CD4-positive, alpha-beta T cell treated with Interleukin-4 for 1 hour (primary cell): ENCODE data around the gene KCNIP3.

Experiments
- DNase-seq, 2 donors: peaks; one replicate each; pipeline ENCODE4 v3.0.0-alpha.2; 2020 to 2022

Gene KCNIP3

DNA sequence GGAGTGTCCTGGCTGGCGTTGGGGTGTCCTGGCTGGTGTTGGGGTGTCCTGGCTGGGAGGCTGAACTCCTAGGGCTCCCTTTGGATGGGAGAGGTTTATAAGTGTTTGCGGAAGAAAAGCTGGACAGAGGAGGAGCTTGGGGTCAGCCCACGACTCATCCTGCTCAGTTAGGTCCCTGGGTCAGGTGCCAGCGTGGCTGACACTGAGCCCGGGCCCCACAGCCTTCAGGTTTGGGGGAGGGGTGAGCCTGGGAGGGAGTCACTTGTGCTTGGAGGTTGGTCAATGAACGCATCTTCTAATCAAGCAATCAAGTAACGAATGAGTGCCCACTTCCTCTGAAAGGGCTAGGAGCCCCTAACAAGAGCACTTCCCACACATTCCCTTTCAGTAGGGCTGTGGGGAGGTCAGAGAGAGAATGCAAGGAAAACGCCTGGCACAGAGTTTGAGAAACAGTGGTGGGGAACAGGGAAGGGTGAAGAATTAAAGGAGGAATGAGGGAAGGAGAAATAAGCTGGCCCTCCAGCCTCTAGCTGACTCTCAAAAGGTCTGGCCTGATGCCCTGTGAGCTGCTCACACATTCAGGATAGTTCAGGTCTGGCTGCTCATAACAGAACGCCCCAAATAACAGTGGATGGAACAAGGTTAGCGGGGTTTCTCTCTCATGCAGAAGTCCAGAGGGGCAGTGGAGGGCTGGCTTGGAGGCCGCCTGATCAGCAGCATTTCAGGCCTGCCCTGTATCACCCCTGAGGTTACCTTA, 670 bp downstream of the KCNIP3 start:
- no peak for DNase-seq

DNA sequence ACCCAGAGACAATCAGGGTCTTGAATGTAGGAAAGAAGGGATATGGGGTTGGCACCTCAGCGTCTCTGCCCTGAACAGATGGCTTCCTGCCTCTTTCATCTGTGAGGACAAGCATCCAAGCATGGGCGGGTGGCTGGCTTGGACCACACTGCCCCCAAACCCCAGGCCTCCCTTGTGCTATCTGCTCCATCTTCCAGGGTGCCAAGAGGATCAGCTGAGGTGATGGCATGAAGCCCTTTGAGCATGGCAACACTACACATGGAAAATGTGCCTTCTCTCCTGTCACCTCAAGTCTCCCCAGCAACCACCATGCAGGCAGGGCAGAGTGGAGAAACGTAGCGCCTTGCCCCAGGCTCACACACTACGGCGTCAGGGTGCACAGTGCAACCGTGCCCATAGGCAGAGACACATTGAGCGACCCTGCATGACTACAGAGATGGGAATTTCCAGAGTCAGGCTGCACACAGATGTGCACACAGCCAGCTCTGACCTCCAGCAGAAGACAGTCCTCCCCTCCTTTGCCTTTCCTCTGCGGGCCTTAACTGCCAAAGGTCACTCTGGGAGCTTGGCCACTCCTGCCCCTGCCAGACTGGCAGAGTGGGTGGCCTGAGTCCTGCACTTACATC, 1.5 kb downstream of the KCNIP3 start:
- DNase-seq = no peak

DNA sequence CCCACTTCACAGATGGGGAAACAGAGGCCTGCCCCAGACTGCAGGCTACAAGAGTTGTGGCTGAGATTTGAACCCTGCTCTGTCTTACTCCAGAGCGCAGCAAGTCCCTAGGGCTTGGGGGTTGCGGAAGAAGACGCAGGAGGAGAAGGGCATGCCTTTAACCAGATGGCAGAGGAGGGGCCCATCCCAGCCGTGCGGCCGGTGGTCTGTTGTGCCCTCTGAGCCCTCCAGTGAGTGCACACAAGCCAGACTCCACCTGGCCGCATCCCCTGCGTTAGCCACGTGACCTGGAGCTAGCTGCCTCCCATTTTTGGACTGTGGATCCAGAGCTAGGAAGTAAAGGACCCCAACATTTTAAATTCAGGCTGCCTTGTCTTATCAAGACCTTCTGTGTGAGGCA, 2.8 kb downstream of the KCNIP3 start:
- DNase-seq = no peak

DNA sequence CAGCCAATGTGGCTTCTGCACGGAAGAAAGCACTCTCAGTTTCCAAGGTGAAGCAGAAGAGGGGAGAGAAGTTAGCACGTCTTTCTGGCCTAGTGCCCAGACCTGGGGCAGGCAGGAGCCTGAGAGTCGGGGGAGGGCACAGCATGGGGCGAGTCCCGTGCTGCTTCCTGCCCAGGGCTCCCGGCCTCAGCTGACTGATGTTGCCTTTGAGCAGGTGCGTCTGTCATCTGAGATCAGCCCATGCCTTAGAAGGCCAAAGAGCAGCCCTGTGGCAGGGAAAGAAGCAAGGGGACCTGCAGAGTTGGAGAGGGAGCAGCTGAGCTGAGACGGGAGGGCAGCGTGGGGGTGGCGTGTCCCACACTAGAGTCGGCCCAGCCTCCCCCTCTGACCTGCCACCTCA, 3.3 kb downstream of the KCNIP3 start:
- no peak for DNase-seq

DNA sequence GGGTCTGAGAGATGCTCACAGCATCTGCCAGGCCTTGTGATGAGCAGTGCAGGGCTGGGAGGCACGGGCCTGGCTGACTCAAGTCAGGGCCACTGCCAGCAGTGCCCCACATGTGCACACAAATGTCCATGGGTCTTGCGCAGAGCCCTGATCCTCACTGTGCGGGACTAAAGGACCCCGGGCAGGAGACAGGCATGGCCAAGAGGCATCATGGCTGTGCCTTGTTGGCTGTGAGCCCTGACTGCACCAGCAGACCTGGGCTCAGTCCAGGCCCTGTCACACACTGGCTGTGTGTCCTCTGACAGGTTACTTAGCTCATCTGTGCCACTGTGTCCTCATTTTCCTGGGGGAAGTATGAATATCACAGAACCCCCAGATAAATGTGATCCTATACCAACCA, 4.0 kb downstream of the KCNIP3 start:
- DNase-seq = no peak

DNA sequence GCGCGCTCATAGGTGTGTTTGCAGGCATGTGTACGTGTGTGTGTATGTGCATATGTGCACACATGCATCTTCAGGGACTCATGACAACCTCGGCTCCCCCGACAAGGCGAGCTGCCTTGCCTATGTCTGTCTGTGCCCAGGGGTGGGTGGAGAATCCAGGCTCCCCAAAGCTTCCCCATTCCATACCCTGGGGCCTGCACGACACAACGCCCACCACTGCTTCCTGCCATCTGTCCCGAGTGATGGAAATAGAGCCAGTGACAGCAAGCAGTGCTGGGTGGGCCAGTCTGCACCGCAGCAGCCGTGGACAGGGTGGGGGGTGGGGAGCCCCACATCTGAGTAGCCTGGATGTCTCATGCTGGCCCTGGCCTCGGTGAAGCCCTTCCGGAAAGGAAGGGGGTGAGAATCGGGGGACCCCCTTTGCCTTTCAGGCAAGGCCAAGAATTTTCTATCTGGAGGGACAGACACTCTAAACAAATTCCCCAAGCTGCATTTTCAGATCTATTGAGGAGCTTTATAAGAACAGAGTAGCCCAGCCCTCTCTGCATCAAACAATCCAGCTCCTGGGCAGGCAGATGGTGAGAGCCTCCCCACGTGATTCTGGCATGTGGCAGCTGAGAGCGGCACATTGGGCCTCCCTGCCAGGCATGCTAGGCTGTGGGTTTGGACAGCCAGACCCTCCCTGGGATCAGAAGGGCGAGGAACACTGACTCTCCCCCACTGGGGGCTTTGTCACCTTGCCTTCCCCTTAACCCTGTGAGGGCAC, 4.9 kb downstream of the KCNIP3 start:
- DNase-seq = no peak

DNA sequence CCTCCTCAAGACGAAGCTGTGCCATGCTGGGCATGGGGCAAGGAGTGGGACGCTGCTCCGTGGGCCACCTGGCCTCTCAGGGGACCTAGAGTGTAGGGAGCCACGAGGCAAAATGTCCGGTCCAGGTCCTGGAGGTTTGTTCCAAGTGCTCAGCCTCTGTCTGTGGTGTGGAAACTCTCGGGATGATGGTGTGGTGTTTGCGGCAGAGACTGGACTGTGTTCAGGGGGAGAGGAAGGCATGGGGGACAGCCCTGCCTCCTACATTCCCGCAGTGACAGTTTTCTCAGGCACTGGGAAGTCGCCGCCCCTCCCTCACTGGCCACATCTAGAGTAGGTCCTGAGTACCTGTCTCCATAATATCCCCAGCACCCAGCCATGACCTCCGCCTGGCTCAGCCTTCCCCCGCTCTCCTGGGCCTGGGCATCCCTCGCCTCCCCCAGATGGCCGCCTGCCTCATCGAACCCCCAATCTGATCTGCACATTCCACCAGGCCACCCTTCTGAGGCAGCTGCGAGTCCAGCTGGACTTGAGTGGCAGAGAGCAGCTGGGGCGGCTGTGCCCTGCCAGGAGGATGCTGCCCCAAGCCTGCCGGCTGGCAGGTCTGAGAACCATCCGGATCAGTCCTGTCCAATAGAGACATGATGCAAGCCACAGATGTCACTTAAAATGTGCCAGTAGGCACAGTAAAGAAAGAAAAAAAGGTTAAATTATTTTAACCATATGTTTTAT, 6.2 kb downstream of the KCNIP3 start:
- DNase-seq = no peak

DNA sequence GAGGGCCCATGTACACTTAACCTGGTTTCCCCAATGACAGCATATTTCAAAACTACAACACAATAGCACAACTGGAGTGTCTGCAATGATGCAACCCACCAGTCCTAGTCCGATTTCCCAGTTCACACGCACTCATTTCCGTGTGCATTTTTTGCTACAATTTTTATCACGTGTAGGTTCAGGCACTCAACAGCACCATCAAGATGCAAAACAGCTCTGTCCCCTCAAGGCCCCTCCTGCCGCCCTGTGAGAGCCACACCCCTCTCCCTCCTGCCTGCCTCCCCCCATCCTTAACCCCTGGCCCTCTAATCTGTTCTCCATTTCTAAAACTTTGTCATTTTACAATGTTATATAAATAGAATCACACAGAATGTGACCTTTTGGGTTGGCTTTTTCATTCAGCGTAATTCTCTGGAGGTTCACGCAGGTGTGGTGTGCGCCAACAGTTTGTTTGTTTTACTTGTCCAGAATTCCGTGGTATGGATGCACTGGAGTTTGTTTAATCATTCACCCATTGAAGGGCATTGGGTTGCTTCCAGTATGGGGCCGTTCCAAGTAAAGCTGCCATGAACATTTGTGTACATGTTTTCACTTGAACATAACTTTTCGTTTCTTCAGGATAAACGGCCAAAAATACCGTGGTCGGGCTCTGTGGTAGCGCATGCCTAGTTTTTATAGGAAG, 8.4 kb downstream of the KCNIP3 start:
- no peak for DNase-seq

DNA sequence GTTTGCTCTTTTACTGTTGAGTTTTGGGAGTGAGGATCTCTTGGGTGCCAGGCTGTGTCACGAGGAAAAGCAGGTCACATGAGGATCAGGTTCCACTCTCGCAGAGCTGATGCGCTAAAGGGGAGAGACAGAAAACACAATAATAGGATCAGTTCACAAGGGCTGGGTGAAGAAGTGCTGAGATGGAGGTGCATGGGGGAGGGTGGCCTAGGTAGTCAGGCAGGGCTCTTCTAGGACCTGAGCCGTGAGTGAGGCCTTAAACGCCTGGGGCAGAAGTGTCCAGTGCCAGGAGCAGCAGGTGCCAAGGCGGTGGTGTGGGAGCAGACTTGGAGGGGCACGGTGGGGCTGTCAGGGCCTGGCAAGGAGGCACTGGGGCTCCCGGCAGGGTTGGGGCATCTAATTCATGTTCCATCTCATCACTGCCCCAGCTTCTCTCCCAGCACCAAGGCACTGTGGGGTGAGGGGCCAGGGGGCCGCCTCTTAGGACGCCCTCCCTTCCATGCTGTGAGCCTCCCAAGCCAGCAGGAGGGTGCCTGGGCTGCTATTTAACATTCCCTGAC, 9.3 kb downstream of the KCNIP3 start:
- DNase-seq = no peak

DNA sequence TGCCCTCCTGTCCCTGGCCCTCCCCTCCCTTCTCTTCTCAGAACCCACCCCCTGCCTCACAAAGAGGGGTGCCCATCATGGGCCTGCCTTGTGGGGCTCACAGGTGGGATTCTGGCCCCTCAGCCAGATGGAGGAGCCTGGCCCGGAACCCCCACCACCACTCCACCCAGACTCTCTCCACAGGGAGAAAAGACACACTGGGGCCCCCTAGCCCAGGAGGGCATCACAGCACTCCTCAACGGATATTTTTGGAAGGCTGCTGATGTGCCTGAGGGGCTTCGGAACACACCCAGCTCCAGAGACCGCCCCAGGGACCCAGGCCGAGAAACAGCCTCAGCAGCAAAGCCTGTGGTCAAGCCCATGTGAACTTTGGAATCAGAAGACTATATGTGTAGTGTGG, 9.9 kb downstream of the KCNIP3 start:
- DNase-seq = no peak

DNA sequence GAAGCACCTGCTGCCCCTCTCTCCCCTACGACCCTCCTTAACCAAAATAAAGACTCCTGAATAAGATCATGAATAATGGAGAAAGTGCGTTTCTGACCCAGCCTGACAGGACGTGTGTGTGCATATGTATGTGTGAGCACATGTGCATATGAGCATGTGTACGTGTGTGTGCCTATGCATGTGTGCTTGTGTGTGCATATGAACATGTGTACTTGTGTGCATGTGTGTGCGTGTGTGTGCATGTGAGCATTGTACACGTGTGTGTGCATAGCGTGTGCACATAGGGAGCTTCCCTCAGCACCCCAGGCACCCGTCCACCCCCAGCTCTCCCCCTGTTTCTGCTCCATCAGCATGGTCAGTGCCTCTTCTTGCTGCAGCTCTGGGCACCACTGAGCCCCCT, 10.7 kb downstream of the KCNIP3 start:
- no peak for DNase-seq

DNA sequence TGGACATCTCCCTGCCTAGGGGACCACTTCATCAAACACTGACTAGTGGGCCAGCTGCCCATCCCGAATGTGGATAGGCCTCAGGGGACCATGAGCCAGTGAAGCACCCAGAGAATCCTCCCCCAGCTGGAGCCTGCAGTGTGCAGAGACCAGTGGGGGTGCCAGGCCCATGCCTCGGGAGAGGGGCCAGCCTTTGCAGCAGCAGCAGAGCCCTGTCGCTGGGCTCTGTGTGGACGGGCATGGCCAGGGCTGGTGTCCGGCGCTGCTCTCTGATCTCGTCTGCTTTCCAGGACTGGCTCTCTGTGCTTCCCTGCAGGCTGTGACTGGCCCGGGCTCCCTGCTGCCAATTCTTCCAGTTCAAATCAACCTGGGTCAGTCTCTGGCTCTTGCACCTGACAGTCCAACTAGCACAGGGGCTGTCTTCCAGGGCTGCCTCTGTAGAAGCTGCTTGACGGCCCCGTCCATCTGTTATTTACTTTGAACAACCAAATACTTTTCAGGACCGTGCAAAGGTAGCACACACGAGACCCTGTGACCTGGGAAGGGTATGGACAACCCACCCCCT, 11.4 kb downstream of the KCNIP3 start:
- no peak for DNase-seq

DNA sequence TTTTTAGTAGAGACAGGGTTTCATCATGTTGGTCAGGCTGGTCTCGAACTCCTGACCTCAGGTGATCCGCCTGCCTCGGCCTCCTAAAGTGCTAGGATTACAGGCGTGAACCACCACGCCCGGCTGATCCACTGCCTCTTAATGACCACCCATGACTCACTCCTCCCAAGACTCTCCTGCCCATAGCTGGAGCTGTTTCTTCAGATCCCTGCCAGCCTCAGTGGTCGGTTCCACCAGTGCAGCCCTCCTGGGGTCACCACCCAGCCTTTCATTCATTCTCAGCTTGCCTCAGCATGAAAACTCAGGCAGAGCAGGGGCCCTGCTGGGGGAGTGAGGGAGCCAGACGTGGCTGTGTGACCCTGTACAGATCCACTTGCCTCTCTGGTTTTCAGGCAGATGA, 12.5 kb downstream of the KCNIP3 start:
- no peak for DNase-seq

DNA sequence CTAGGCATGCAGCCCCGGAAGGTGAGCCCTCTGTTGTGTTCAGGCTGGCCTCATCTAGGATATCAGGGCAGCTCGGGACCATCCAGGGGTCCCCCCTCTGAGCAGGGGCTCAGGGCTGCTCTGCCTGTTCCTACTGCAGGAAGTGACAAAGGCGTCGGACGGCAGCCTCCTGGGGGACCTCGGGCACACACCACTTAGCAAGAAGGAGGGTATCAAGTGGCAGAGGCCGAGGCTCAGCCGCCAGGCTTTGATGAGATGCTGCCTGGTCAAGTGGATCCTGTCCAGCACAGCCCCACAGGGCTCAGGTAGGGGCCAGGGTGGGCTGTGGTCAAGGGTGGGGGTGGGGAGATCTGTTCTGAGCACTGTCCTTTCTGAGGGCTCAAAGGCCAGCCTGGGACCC, 13.1 kb downstream of the KCNIP3 start:
- DNase-seq = no peak

DNA sequence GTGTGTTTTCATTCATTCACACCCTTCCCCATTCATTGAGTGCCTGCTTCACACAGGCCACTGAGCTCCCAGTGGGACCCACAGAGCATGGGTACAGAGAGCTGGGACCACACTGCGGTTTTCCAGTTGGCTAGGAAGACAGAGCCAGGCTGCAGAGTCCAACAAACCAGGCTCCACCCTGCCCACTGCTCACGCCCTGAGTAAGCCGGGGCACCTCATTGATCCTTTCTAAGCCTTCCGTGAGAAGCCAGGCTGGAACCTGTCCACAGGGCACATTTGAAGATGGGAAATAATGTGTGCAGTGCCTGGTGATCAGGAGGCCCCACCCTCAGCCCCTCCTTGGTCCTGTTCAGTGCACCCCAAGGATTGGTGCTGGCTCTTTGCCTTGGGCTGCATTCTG, 13.5 kb downstream of the KCNIP3 start:
- DNase-seq = no peak

DNA sequence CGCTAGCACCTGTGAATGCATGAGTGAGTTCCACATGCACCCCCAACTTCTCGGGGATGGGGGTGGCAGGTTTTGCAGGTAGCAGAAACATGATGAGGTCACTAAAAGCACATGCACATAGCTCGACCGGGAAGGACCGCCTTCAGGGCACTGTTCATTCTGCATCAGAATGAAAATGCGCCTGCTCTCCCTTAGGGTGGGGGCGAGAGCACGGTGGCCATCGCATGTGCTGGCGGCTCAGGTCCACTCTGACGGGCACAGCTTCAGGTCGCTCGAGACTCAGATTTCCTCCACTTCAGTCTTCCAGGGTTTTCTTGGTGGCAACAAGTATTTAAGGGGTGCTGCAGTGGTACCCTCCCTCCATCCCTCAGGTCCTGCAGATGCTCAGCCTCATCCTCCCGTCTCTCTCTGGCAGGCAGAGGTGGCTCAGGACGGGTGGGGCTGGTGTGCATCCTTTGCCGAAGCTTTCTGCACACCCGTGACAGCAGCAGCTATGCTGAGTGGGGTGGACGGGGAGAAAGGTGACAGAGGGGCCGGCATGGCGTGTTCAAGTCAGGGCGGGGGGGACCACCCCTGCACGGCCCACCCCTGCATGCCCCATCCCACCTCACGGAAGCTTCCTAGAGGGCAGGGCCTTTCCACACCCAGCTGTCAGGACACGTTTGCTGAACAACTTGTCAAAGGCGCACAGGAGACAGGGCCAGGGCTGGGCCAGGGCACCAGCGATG, 14.8 kb downstream of the KCNIP3 start:
- DNase-seq = no peak

DNA sequence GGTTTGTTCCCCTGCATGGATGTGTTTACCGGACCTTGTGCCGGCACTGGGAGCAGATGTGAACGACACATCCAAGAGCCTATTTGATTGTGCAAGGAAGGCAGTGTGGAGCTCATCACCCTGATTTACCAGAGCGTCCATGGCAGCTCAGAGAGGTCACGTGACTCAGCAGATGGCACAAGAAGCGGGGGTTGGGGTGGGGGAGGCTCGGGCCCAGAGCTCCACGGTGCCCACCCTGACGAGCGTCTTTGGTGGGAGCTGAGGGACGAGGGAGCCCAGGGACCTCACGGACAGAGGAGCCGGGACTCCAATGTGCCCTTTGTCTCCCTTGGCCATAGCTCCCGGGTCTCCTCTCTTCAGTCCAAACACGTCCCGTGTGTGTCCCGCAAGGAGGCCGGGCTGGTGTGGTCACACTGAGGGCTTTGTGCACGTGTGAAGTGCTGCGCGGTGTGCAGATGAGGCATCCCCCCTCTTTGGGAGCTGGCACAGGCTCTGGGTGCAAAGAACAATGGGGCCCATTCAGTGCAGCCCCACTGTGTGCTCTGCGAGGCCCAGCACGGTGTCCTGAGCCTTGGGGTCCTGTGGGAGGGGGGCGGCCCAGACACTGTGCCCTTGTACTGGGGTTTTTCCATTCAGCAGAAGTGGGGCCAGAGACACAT, 15.5 kb downstream of the KCNIP3 start:
- no peak for DNase-seq

DNA sequence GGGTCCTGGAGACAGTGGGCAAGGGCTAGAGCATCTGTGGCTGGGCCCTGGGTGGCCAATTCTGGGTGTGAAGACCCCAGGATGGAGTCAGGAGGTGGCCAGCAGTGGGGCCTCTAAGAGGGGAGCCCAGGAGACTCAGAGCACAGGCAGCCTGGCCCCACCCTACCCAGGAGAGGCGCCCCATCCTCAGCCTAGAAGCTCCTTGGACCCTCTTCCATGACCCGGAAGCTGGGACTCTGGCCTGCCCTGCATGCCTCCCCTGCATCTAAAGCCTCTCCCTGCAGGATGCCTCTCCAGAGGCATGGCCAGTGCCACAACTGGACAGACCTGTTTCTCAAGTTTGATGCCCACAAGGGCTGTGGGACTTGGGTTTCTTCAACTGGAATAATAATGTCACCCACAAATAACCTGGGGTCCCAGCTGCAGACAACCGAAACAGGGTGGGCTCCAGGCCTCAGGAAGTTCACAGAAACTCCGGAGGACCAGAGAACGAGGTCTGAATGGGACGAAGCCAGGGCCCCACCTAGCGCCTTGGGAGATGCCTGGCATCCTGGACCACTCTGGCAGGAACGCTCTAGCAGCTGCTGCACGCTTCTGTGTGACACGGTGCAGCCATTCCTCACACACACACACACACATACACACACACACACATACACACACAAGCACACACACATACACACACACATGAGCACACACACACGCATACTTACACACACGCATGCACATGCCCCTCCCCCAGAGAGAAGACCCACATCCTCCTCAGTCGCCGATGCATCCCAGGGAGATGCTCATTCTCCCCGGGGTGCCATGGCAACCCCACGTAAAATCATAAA, 16.4 kb downstream of the KCNIP3 start:
- no peak for DNase-seq

DNA sequence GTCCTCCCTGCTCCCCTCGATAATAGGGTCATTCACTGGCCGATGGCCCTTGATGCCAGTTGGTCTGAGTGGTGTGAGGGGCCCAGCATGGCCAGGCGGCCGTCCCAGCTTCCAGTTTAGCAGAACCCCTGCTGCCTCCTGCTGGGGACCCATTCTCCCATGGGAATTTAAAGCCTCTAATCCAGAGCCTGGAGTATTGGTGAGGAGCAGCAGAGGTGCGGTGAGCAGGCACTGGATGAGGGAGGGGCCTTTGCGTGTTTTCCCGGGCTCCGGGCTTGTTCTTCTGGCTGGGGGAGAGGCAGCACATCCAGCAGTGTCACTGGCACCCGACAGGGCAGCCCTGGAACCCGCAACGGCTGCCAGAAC, 17.4 kb downstream of the KCNIP3 start:
- no peak for DNase-seq
